Neural progenitor cell (in vitro differentiated cells): ENCODE measurements around the gene SLC4A5. TPM values are rescaled to one million over a fixed set of nuclear protein-coding genes. Genes with fewer than 3 reads are reported as not detected.
A peak's percentile ranks its signal among the peaks of the same experiment; 100 is the strongest.

ENCODE experiments used
- DNase-seq: peaks from one replicate; pipeline ENCODE4 v3.0.0-alpha.2; 2016; ENCODE audit warnings: low spot score
- H2AFZ ChIP-seq: fragments of 200-600 bp; sonication (generic); replicated peaks from 2 replicates; pipeline ENCODE4 v1.6.1; 2016; ENCODE audit warnings: antibody characterized with exemption
- H3F3A ChIP-seq: fragments of 200-600 bp; sonication (generic); 2 replicates; pipeline ENCODE4 v1.6.1; 2016; ENCODE audit warnings: antibody characterized with exemption, low read depth
- H3K27ac ChIP-seq: fragments of 200-600 bp; sonication (generic); 2 replicates; pipeline ENCODE4 v1.5.1; 2016; ENCODE audit warnings: mild to moderate bottlenecking
- H3K27me3 ChIP-seq: fragments of 200-600 bp; sonication (generic); 2 replicates; pipeline ENCODE4 v1.6.1; 2016; ENCODE audit warnings: mild to moderate bottlenecking, moderate library complexity
- H3K36me3 ChIP-seq: fragments of 200-600 bp; sonication (generic); 2 replicates; pipeline ENCODE4 v1.5.1; 2016
- H3K4me1 ChIP-seq: fragments of 200-600 bp; sonication (generic); 2 replicates; pipeline ENCODE4 v1.6.1; 2016; ENCODE audit warnings: mixed run types
- H3K4me2 ChIP-seq: fragments of 200-600 bp; sonication (generic); 2 replicates; pipeline ENCODE4 v1.6.1; 2016
- H3K4me3 ChIP-seq: fragments of 200-600 bp; sonication (generic); 2 replicates; pipeline ENCODE4 v1.5.1; 2016
- H3K79me2 ChIP-seq: fragments of 200-600 bp; sonication (generic); 2 replicates; pipeline ENCODE4 v1.6.1; 2016; ENCODE audit warnings: low read depth
- H3K9ac ChIP-seq: fragments of 200-600 bp; sonication (generic); 2 replicates; pipeline ENCODE4 v1.6.1; 2016
- H3K9me3 ChIP-seq: fragments of 200-600 bp; sonication (generic); 2 replicates; pipeline ENCODE4 v1.5.1; 2016; ENCODE audit warnings: low read depth
- H4K20me1 ChIP-seq: fragments of 200-600 bp; sonication (generic); 2 replicates; pipeline ENCODE4 v1.6.1; 2016; ENCODE audit warnings: low read depth
- H3K27ac Mint-ChIP-seq: 3 replicates; pipeline ENCODE4 v1.8.0; 2021; ENCODE audit warnings: mixed read lengths
- H3K27me3 Mint-ChIP-seq: 2 replicates; pipeline ENCODE4 v1.8.0; 2022; ENCODE audit warnings: low read depth, mild to moderate bottlenecking, inconsistent platforms, moderate library complexity, mixed read lengths; ENCODE audit not compliant: insufficient read depth
- H3K36me3 Mint-ChIP-seq: 3 replicates; pipeline ENCODE4 v1.8.0; 2021; ENCODE audit warnings: mixed read lengths
- H3K4me1 Mint-ChIP-seq: 3 replicates; pipeline ENCODE4 v1.8.0; 2021; ENCODE audit warnings: mixed read lengths
- H3K4me3 Mint-ChIP-seq: 3 replicates; pipeline ENCODE4 v1.8.0; 2021; ENCODE audit warnings: mild to moderate bottlenecking, moderate library complexity, mixed read lengths
- H3K9me3 Mint-ChIP-seq: 3 replicates; pipeline ENCODE4 v1.8.0; 2020; ENCODE audit warnings: mixed read lengths
- EZH2 ChIP-seq: fragments of 200-600 bp; sonication (generic); IDR thresholded peaks from 2 replicates; pipeline ENCODE4 v1.6.1; 2017; ENCODE audit warnings: antibody characterized with exemption, mild to moderate bottlenecking, moderate library complexity
- EZH2phosphoT487 ChIP-seq: fragments of 200-600 bp; sonication (generic); IDR thresholded peaks from 2 replicates; pipeline ENCODE4 v1.6.1; 2017; ENCODE audit warnings: antibody characterized with exemption
- total RNA-seq: library from RNA; depleted of rRNA; stranded (reverse); fragments of >200 nt; gene quantifications from 2 replicates; pipeline ENCODE4 v1.2.3, GENCODE V29; 2015; ENCODE audit warnings: low replicate concordance
- TF ChIP-seq, protein P1 (sequence below): fragments of 200-600 bp; sonication (generic); IDR thresholded peaks from 2 replicates; pipeline ENCODE4 v1.5.1; 2017; ENCODE audit warnings: antibody characterized with exemption, mild to moderate bottlenecking

The SLC4A5 gene
- total RNA-seq, 1 donor from 2014 or later: 2.0 TPM

GRCh38 chr2:74372674-74373073 lies 29.5 kb upstream of the SLC4A5 start:
- Mint-ChIP-seq H3K4me3 (peak overlapping the region; percentile 69), H3K9me3 (no peaks in the 10 kb centered on the region), H3K27me3 (peaks cover 2% of the 10 kb centered on the region), H3K36me3 (peaks cover 34% of the 10 kb centered on the region), H3K4me1 (peaks cover 27% of the 10 kb centered on the region), H3K27ac (peak overlapping the region; percentile 4)
- H3K4me1 ChIP-seq: peaks cover 23% of the 10 kb centered on the region
- peaks cover 39% of the 10 kb centered on the region for H3K79me2 ChIP-seq
- no peak overlapping the region for H2AFZ ChIP-seq
- H3K9ac ChIP-seq: no peak overlapping the region
- TF ChIP-seq EZH2: no peak
- no peak for TF ChIP-seq EZH2phosphoT487
- TF ChIP-seq, protein P1, sequence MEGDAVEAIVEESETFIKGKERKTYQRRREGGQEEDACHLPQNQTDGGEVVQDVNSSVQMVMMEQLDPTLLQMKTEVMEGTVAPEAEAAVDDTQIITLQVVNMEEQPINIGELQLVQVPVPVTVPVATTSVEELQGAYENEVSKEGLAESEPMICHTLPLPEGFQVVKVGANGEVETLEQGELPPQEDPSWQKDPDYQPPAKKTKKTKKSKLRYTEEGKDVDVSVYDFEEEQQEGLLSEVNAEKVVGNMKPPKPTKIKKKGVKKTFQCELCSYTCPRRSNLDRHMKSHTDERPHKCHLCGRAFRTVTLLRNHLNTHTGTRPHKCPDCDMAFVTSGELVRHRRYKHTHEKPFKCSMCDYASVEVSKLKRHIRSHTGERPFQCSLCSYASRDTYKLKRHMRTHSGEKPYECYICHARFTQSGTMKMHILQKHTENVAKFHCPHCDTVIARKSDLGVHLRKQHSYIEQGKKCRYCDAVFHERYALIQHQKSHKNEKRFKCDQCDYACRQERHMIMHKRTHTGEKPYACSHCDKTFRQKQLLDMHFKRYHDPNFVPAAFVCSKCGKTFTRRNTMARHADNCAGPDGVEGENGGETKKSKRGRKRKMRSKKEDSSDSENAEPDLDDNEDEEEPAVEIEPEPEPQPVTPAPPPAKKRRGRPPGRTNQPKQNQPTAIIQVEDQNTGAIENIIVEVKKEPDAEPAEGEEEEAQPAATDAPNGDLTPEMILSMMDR: no peak
- no peaks in the 10 kb centered on the region for H3K9me3 ChIP-seq
- no peak overlapping the region for H3K4me3 ChIP-seq
- DNase-seq: no peak
- peaks cover 15% of the 10 kb centered on the region for H3F3A ChIP-seq
- H3K4me2 ChIP-seq: no peak overlapping the region
- no peak overlapping the region for H3K27ac ChIP-seq
- H3K36me3 ChIP-seq: no peaks in the 10 kb centered on the region
- H4K20me1 ChIP-seq: peaks cover 25% of the 10 kb centered on the region
- H3K27me3 ChIP-seq: no peaks in the 10 kb centered on the region

DNA sequence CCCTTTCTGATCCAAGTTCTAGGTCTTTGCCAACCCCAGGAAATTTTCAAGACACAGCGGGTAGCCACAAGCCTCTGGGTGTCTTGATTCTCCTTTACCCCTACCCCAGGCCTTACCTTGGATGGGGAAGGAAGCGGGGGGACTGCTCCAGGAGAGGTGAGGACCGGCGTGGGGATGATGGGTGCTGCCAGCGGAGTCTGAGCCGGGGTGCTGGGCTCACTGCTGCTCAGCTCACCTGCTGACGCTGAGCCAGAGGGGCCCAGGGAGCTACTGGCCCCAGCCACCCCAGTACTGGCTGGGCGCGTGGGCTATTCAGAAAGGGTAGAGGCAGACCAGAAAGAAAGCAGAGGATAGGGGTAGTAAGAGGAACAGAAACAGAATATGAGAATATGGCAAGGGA lies 28.2 kb upstream of the SLC4A5 start:
- no peak overlapping the region for H3K4me3 ChIP-seq
- H2AFZ ChIP-seq: no peak overlapping the region
- H3K9me3 Mint-ChIP-seq: no peaks in the 10 kb centered on the region
- no peak overlapping the region for H3K27ac ChIP-seq
- no peaks in the 10 kb centered on the region for H3K36me3 ChIP-seq
- TF ChIP-seq EZH2phosphoT487: no peak
- H3K36me3 Mint-ChIP-seq: peaks cover 41% of the 10 kb centered on the region
- no peak overlapping the region for H3K27ac Mint-ChIP-seq
- peaks cover 25% of the 10 kb centered on the region for H4K20me1 ChIP-seq
- H3K4me3 Mint-ChIP-seq: no peak overlapping the region
- H3K4me2 ChIP-seq: no peak overlapping the region
- peaks cover 32% of the 10 kb centered on the region for H3K79me2 ChIP-seq
- no peak for DNase-seq
- no peaks in the 10 kb centered on the region for H3K9me3 ChIP-seq
- no peak overlapping the region for H3K9ac ChIP-seq
- peaks cover 15% of the 10 kb centered on the region for H3F3A ChIP-seq
- no peaks in the 10 kb centered on the region for H3K27me3 ChIP-seq
- peaks cover 23% of the 10 kb centered on the region for H3K4me1 ChIP-seq
- peaks cover 27% of the 10 kb centered on the region for H3K4me1 Mint-ChIP-seq
- H3K27me3 Mint-ChIP-seq: peaks cover 2% of the 10 kb centered on the region

- TF ChIP-seq EZH2phosphoT487 (no peak), EZH2 (no peak)
- TF ChIP-seq, protein P1: no peak
- peaks cover 24% of the 10 kb centered on the region for H3K4me1 Mint-ChIP-seq
- Histone ChIP-seq H3K4me3 (no peak overlapping the region), H3K9ac (no peak overlapping the region), H4K20me1 (peaks cover 20% of the 10 kb centered on the region), H3K36me3 (no peaks in the 10 kb centered on the region), H2AFZ (no peak overlapping the region), H3K27me3 (no peaks in the 10 kb centered on the region), H3K4me1 (peaks cover 18% of the 10 kb centered on the region), H3K79me2 (peaks cover 29% of the 10 kb centered on the region), H3F3A (peaks cover 11% of the 10 kb centered on the region), H3K4me2 (no peak overlapping the region), H3K27ac (no peak overlapping the region), H3K9me3 (no peaks in the 10 kb centered on the region)
- H3K27ac Mint-ChIP-seq: no peak overlapping the region
- no peak overlapping the region for H3K4me3 Mint-ChIP-seq
- DNase-seq: no peak
- peaks cover 4% of the 10 kb centered on the region for H3K27me3 Mint-ChIP-seq
- H3K9me3 Mint-ChIP-seq: no peaks in the 10 kb centered on the region
- H3K36me3 Mint-ChIP-seq: peaks cover 49% of the 10 kb centered on the region
Observed at GRCh38 chr2:74369976-74370375, 26.8 kb upstream of the SLC4A5 start.

DNA sequence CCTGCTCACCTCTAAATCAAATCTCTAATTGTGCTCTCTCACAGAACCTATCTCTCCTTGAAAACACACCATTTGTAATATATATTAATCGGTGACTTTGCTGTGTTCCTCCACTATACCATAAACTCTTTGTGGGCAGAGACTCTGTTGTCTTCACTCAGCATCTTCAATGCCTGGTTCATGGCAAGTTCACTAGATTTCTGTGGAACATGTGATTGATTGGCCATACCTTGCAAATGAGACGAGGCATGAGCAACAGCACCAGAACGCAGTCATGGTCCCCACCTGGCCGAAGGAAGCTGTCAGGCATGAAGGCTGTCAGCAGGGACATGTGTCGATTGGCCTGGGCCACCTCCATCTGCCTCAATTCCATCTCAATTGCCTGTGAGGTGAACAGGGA lies 25.3 kb upstream of the SLC4A5 start:
- no peaks in the 10 kb centered on the region for H3K9me3 ChIP-seq
- H3K9ac ChIP-seq: no peak overlapping the region
- H3K36me3 ChIP-seq: no peaks in the 10 kb centered on the region
- H2AFZ ChIP-seq: no peak overlapping the region
- TF ChIP-seq EZH2phosphoT487 (no peak), EZH2 (no peak)
- TF ChIP-seq, protein P1: no peak
- H3K36me3 Mint-ChIP-seq: peaks cover 50% of the 10 kb centered on the region
- H4K20me1 ChIP-seq: peaks cover 11% of the 10 kb centered on the region
- no peak for DNase-seq
- peaks cover 4% of the 10 kb centered on the region for H3K27me3 Mint-ChIP-seq
- no peak overlapping the region for H3K4me3 Mint-ChIP-seq
- no peak overlapping the region for H3K4me2 ChIP-seq
- H3K4me1 ChIP-seq: peaks cover 7% of the 10 kb centered on the region
- H3K4me3 ChIP-seq: no peak overlapping the region
- no peaks in the 10 kb centered on the region for H3K27me3 ChIP-seq
- H3K79me2 ChIP-seq: peaks cover 20% of the 10 kb centered on the region
- H3K4me1 Mint-ChIP-seq: peaks cover 12% of the 10 kb centered on the region
- H3K27ac ChIP-seq: no peak overlapping the region
- no peaks in the 10 kb centered on the region for H3F3A ChIP-seq
- H3K27ac Mint-ChIP-seq: no peak overlapping the region
- no peaks in the 10 kb centered on the region for H3K9me3 Mint-ChIP-seq
